ENCODE results near the gene CTNNA3.

CTNNA3 gene

DNA sequence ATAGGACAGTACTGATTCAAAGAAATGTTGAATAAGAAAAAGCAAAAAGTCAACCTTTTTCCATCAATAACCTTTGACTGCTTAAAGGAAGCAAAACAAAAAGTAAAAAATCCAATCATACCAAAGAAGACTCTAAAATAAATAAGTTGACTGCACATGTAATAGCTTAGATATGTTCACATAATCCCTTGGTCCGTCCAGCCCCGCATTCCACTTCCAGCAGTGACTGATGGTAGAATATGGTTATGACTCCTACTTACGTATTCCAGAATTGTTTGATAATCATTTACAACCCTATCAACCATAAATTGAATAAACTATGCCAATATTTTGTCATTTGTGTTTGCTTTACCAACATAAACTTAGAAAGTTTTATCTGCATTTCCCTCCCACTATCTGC, 77.9 kb downstream of the CTNNA3 start:
- TF ChIP-seq, protein P1, sequence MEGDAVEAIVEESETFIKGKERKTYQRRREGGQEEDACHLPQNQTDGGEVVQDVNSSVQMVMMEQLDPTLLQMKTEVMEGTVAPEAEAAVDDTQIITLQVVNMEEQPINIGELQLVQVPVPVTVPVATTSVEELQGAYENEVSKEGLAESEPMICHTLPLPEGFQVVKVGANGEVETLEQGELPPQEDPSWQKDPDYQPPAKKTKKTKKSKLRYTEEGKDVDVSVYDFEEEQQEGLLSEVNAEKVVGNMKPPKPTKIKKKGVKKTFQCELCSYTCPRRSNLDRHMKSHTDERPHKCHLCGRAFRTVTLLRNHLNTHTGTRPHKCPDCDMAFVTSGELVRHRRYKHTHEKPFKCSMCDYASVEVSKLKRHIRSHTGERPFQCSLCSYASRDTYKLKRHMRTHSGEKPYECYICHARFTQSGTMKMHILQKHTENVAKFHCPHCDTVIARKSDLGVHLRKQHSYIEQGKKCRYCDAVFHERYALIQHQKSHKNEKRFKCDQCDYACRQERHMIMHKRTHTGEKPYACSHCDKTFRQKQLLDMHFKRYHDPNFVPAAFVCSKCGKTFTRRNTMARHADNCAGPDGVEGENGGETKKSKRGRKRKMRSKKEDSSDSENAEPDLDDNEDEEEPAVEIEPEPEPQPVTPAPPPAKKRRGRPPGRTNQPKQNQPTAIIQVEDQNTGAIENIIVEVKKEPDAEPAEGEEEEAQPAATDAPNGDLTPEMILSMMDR (IDR thresholded peaks at IDR 0.05; ENCODE audit: control insufficient read depth, extremely low read depth, insufficient read depth): no peak
- no peak for DNase-seq (ENCODE audit: low read depth)
- no peak overlapping the region for H3K4me3 ChIP-seq (ENCODE audit: low read depth, low read length)

DNA sequence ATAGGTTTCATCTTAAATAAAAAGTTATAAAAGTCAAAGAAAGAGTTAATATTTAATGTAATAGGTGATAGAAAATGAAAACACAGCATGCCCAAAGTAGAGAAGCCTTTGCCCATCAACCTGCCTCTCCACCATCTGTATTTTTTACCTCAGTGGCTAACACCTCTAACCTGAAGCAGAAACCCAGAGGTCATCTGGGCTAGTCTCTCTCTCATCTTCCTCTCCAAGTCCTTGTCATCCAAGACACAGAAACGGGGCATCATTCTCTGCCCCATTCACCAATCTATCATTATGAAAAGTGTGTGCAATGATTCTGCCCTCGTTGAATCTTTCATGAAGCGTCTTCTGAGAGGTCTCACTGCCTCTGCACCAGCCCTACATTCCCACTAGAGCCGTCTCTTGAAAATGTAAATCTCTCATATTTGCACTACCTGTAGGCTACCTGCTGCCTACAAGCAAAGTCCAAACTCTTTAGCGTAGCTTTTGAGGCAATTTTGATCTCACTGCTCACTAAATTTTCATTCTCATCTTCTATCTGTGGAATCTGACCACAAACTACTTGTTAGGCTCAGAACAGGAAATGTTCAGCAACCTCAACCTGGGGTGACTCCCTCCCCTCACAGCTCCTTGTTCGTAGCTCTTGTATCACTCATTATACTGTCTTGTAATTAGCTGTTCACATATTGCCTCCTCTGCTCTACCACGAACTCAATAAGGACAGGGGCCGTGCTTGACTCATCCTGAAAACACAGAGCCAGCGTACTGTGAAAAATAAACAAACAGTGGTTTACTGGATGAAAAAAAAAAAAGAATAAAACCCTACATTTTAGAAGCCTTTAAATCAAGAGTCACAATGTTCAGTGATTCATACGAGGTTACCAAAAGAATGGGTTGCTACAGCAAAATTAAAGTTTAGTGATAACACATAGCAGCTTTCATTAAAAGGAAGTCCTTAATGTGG, 83.1 kb downstream of the CTNNA3 start:
- TF ChIP-seq, protein P1 (IDR thresholded peaks at IDR 0.05; ENCODE audit: control insufficient read depth, extremely low read depth, insufficient read depth): no peak

DNA sequence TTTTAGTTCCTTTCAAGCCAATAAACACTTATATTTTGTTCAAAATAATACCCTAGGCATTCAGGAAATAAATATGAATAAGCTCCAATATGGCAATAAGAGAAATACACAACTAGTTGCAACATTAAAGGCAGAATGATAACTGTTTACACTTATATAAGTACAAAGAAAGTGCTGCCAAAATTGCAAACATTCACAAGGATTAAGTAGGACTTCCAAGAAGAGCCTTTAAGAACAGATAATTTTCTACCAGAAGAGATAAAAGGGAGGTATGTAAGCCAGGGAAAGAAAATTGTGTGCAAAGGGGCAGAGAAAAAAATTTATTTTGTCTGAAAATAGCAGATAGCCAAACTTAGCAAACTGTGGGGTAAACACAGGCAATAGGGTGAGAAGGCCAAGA, 83.8 kb downstream of the CTNNA3 start:
- TF ChIP-seq, protein P1 (IDR thresholded peaks at IDR 0.05; ENCODE audit: control insufficient read depth, extremely low read depth, insufficient read depth): no peak
- no peak for DNase-seq (ENCODE audit: low read depth)
- H3K4me3 ChIP-seq (ENCODE audit: low read depth, low read length): no peak overlapping the region

More for the DNA sequence above, 83.1 kb downstream of the CTNNA3 start:
- H3K4me3 ChIP-seq (ENCODE audit: low read depth, low read length): no peak overlapping the region
- no peak for DNase-seq (ENCODE audit: low read depth)

DNA sequence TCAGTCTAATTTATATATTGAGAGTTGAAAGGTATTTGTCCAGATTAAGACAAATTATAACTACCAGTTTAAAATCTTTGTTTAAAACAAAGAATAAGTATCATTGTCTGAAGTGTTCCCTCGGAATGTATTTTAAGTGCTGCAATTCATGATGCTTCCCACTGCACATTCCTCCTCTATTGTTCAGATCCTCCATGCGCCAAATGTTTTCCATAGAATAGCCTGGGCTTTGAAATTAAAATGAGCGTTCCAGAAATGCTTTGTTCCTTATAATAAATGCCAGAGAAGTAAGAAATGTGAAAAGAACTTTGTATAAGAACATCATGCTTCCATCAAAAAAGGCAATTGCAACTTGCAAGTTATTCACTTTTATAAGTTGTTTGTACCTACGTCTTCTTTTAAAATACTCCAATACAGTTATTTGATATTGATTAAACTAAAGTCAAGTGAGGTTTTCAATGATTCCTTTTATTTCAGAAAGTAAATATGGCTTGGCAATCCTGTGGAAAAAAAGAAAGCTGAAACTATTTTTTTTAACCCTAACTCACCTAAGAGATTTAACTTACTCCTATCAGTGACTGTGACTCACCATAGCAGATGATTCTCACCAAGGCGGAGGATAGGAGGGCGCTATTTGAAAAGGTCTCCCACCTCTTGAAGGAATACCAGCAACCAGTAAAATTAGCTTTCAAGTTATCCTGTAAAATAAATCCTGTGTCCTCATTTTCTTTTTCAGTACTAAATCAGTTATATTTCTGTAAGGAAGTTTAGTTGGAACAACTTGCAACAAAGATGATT, 85.8 kb downstream of the CTNNA3 start:
- no peak for DNase-seq (ENCODE audit: low read depth)
- H3K4me3 ChIP-seq (ENCODE audit: low read depth, low read length): no peak overlapping the region
- TF ChIP-seq, protein P1 (IDR thresholded peaks at IDR 0.05; ENCODE audit: control insufficient read depth, extremely low read depth, insufficient read depth): no peak

DNA sequence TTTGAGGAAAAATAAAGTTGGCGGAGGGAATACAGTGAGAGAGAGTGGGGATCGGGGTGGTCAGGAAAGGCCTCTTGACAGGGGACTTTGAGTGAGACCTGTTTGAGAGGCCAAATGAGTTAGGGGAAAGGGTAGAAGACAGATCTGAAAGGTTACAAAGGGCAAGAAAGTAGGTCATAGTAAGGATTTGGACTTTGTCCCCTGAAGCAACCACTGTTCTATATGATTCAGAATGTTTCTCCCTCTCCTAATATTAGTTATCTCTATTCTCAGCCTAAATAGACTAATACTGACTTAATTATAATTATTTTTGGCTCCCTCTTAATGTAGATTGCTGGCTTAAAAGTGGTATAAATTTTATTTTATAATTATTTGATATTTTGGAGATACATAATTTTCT, 88.0 kb downstream of the CTNNA3 start:
- no peak overlapping the region for H3K4me3 ChIP-seq (ENCODE audit: low read depth, low read length)
- TF ChIP-seq, protein P1 (IDR thresholded peaks at IDR 0.05; ENCODE audit: control insufficient read depth, extremely low read depth, insufficient read depth): no peak
- DNase-seq (ENCODE audit: low read depth): no peak

DNA sequence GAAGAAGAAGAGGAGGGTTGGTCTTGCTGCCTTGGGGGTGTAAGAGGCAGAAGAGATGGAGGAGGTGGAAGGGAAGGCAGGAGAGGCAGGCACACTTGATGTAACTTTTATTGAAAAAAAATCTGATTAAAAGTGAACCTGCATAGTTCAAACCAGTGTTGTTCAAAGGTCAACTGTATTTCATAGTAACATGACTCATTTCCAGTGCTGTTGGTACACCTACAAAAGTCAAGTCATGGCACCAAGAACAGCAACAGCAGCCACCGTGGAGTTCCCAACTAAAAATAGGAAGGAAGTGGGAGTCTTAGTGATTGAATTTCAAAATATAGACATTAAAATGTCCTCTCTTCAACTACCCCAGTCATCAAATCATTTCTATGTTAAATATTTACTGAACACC, 88.5 kb downstream of the CTNNA3 start:
- DNase-seq (ENCODE audit: low read depth): no peak
- H3K4me3 ChIP-seq (ENCODE audit: low read depth, low read length): no peak overlapping the region
- TF ChIP-seq, protein P1 (IDR thresholded peaks at IDR 0.05; ENCODE audit: control insufficient read depth, extremely low read depth, insufficient read depth): no peak

All from LNCaP clone FGC (cell line).